ENCODE data around the gene FBXL7.

- TF ChIP-seq EZH2 (IDR thresholded peaks at IDR 0.05; ENCODE audit: borderline replicate concordance, low read depth, low read length, severe bottlenecking) (no peak), CTCF (IDR thresholded peaks at IDR 0.05; ENCODE audit: borderline replicate concordance, extremely low read depth, low read length, poor library complexity, severe bottlenecking) (no peak)
These were observed 252.8 kb downstream of the FBXL7 start for GRCh38 chr5:15752663-15753285.

Measured in DND-41 (cell line).